ENCODE results near the gene GPA33. TPM values are rescaled to one million over a fixed set of nuclear protein-coding genes. Genes with fewer than 3 reads are reported as not detected.
"Not testable (repeated sequence)": the region's sequence is repeated elsewhere in the genome, so short reads cannot be mapped to it uniquely, and the experiment has no call there.

The GPA33 gene
- total RNA-seq, 1 experiment from 2014 or later = not detected

DNA sequence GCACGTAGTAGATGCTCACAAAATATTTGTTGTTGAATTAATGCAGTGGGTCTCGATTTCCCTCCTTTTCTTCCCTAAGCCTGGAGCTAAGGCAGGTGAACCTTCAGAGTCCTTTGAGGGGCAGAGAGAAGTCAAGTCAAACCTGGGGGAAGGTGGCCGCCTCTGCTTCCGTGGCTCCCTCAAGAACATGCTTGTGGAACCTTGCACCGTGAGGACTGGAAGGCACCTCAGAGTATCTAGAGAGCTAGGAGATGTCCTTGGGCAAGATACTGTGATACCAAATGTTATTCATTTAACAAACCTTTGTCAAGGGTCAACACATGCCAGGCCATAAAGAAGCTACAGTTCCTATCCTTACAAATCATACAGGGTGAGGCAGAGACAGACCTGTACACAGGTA lies 38.3 kb downstream of the GPA33 start:
- no peaks in the 10 kb centered on the region for H3K36me3 ChIP-seq
- H3K9me3 ChIP-seq (replicated peaks) = no peaks in the 10 kb centered on the region
- no peak for DNase-seq (ENCODE audit: low read depth in 1 of 2, low spot score in 2 of 2)
- no peak overlapping the region for H3K4me3 ChIP-seq
- no peaks in the 10 kb centered on the region for H3K27me3 ChIP-seq (replicated peaks)
- H3K4me1 ChIP-seq (replicated peaks) = no peaks in the 10 kb centered on the region
- H3K27ac ChIP-seq = no peak overlapping the region

DNA sequence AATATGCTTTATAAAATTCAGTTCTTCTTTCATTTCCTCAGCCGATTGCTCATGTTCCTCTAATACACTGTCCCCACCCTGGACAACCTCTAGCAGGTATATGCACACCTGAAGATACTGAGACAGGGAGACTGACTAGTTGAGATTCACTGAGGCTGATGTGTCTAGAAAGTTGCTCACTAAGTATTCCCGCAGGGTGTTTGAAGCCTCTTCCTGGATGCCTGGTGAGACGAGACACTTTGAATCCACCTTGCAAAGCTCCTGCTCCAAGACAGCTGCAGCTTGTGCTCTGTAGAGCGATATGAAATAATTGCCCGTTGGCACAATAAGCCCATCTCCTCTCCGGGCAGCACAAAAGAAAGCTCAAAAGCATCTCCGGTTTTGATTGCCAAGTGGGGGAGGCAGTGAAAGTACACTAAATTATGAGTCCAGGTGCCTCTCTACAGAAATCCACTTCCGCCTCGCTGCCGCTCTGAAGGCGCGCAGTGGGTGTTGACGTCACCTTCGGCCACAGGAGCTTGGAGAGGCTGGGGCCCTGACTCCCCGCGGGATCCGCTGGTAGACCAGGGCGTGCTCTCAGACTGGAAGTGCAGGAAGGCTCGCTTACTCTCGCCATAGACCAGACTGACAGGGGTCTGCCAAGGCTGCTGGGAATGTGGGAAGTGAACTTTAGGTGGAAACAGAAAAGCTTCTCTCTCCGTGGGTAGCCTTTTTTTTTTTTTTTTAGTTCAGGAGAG lies 46.3 kb downstream of the GPA33 start:
- H3K9me3 ChIP-seq (replicated peaks) = no peaks in the 10 kb centered on the region
- H3K36me3 ChIP-seq = no peaks in the 10 kb centered on the region
- peaks cover 15% of the 10 kb centered on the region for H3K4me1 ChIP-seq (replicated peaks)
- DNase-seq (ENCODE audit: low read depth in 1 of 2, low spot score in 2 of 2) = peak; percentile 62 to 68
- H3K27ac ChIP-seq = no peak overlapping the region
- peak overlapping the region; percentile 22 for H3K4me3 ChIP-seq
- H3K27me3 ChIP-seq (replicated peaks) = no peaks in the 10 kb centered on the region; the same call in 1 of the 2 replicates

DNA sequence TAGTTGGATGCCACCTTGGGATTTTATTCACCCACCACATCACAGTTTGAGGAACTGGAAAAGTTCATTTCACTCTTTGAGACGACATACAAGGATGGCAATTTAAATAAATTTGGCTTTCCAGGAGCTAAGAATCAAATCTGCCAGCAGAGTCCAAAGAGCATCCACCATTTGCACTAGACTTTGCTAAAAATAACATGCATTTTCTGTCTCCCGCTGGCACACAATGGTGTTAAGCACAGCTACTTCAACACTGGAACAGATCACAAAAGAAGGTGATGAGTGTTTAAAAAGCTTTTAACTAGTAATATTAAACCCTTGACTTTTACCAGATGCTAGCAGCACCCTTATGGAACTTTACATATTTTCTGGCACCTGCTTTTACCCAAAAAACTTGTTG lies 56.5 kb downstream of the GPA33 start:
- Histone ChIP-seq H3K36me3 (no peaks in the 10 kb centered on the region), H3K27ac (no peak overlapping the region), H3K4me1 (replicated peaks) (peaks cover 3% of the 10 kb centered on the region), H3K9me3 (replicated peaks) (no peaks in the 10 kb centered on the region), H3K4me3 (no peak overlapping the region), H3K27me3 (replicated peaks) (peaks cover 2% of the 10 kb centered on the region; the same call in 1 of the 2 replicates)
- DNase-seq (ENCODE audit: low read depth in 1 of 2, low spot score in 2 of 2) = no peak

DNA sequence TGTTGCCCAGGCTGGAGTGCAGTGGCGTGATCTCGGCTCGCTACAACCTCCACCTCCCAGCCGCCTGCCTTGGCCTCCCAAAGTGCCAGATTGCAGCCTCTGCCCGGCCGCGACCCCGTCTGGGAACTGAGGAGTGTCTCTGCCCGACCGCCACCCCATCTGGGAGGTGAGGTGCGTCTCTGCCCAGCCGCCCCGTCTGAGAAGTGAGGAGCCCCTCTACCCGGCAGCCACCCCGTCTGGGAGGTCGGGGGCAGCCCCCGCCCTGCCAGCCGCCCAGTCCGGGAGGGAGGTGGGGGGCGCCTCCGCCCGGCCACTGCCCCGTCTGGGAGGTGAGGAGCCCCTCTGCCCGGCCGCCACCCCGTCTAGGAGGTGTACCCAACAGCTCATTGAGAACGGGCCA lies 60.6 kb downstream of the GPA33 start:
- H3K27ac ChIP-seq; H3K9me3 ChIP-seq (replicated peaks); DNase-seq (ENCODE audit: low read depth in 1 of 2, low spot score in 2 of 2); H3K4me1 ChIP-seq (replicated peaks); H3K27me3 ChIP-seq (replicated peaks); H3K4me3 ChIP-seq; H3K36me3 ChIP-seq: not testable (repeated sequence)

DNA sequence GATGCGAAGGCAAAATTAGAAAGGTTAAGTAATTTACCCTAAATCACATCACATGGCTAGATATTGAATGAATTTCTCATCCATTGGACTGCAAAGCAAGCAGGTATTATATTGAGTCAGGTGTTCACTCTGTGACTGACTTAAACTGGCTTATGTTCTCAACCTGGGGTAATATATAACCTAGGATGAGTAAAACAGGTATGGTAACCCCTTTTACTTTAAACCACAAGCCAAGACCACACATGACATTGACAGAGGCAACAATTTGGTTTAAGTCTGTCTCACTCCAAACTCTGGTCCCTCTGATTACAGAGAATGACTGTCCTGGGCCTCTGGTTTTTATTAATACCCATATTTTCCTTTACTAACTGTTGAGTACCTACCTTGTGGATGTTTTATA lies 67.8 kb downstream of the GPA33 start:
- Histone ChIP-seq H3K4me1 (replicated peaks) (no peaks in the 10 kb centered on the region), H3K9me3 (replicated peaks) (no peaks in the 10 kb centered on the region), H3K36me3 (no peaks in the 10 kb centered on the region), H3K4me3 (no peak overlapping the region), H3K27ac (no peak overlapping the region), H3K27me3 (replicated peaks) (peaks cover 4% of the 10 kb centered on the region; the same call in 1 of the 2 replicates)
- no peak for DNase-seq (ENCODE audit: low read depth in 1 of 2, low spot score in 2 of 2)

DNA sequence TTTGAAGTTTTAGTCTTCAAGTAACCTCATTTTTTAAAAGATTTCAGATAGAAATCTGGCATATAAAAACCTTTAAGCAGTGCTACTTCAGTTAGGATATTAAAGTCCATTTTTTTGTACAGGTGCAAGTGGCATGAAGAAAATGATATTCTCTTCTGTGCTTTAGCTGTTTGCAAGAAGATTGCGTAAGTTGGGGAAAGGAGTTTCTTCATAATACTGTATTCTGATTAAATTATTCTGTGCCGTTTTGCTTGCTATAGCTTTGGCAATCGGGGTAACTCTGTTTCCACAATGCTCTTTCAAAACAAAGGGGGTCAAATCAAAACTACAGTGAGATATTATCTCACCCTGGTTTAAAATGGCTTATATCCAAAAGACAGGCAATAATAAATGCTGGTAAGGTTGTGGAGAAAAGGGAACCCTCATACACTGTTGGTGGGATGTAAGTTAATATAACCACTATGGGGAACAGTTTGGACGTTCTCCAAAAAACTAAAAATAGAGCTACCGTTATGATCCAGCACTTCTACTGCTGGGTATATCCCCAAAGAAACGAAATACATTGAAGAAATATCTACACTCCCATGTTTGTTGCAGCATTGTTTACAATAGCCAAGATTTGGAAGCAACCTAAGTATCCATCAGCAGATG lies 74.0 kb downstream of the GPA33 start:
- Histone ChIP-seq H3K4me3 (no peak overlapping the region), H3K27me3 (replicated peaks) (0 out of 2 replicates have a peak, but pooled peaks cover 6% of the 10 kb centered on the region), H3K27ac (no peak overlapping the region), H3K4me1 (replicated peaks) (no peaks in the 10 kb centered on the region), H3K9me3 (replicated peaks) (no peaks in the 10 kb centered on the region), H3K36me3 (no peaks in the 10 kb centered on the region)
- no peak for DNase-seq (ENCODE audit: low read depth in 1 of 2, low spot score in 2 of 2)

DNA sequence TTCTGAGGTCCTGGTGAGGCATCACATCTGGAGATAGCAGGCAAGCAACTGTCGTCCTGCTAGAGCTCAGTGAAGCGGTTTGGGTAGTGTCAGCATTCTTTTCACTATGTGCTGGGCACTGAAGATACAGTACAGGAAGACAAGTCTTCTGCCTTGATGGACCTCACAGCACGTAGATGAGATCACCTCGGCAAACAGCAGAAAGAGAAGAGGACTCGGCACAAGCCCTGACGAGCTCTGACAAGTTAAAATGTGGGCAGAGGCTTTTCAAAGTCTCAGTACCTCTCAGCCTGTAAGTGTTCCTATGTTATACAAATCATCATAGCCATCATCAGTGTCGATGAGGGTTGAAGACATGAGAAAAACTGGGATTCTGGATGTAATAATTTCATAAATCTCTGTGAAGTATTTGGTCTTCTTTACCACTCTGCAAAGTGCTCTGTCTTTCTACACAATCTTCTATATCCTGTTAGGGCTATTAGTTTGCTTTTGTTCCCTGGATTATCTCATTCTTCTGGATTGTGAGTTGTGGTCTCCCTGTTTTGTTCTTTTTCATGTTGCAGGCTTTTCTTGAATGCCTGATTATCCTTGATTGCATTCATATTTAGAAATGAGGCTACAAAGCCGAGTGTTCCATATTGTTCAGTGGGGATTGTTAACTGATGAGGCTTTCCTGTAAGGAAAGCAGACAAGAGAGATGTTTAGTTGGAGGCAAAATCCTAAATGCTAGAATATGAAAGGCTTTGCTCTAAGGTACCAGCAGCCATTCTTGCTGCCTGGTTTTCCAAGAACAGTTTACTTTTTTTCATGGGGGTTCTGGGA lies 76.9 kb downstream of the GPA33 start:
- no peaks in the 10 kb centered on the region for H3K9me3 ChIP-seq (replicated peaks)
- no peaks in the 10 kb centered on the region for H3K36me3 ChIP-seq
- DNase-seq (ENCODE audit: low read depth in 1 of 2, low spot score in 2 of 2) = no peak
- no peak overlapping the region for H3K27ac ChIP-seq
- H3K4me3 ChIP-seq = no peak overlapping the region
- H3K27me3 ChIP-seq (replicated peaks) = 0 out of 2 replicates have a peak, but pooled peaks cover 9% of the 10 kb centered on the region
- no peaks in the 10 kb centered on the region for H3K4me1 ChIP-seq (replicated peaks)

DNA sequence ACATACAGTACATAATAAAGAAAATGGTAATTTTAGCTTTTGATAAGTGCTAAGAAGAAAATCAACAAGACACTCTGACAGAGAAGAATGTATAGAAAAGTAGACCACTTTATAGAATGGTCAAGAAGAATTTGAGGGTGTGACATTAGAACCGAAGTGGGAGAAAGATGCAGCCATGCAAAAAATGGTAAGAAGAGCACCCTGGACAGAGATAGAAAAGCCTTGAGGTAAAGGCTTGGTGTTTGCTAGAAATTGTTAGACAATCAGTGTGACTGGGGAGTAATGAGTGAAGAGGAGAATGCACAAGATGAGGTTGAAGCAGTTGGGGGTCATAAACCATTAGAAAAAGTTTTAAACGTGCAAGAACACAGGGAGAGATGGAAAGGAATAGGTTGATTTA lies 77.6 kb downstream of the GPA33 start:
- DNase-seq (ENCODE audit: low read depth in 1 of 2, low spot score in 2 of 2) = no peak
- Histone ChIP-seq H3K36me3 (no peaks in the 10 kb centered on the region), H3K4me3 (no peak overlapping the region), H3K27ac (no peak overlapping the region), H3K4me1 (replicated peaks) (no peaks in the 10 kb centered on the region), H3K27me3 (replicated peaks) (0 out of 2 replicates have a peak, but pooled peaks cover 9% of the 10 kb centered on the region), H3K9me3 (replicated peaks) (no peaks in the 10 kb centered on the region)

DNA sequence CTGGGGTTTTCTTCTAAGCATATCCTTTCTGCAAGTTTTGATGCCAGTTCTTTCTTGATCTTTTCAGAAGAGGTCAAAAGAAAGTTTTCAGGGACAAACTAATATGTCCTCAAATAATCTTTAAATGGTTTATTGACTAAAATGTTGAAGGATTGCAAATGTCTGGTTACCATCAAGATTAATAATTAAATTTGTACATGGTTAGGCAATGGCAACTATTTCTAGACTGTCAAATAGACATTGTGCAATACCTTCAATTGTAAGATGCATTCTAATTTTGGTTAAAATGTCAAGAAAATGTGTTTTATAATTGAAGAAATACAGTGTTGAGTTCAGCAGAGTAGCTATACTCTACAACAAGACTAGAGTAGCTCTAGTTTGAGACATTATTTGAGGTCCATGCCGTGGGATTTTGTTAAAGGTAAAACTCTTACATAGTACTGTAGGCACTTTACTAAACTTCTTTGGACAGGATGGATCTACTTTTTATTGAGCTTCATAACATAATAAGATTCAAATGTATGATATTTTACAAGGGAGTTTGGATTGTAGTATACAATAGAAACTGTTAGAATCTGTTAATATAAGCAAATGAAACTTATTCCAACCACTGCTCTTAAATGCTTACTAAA lies 78.5 kb downstream of the GPA33 start:
- Histone ChIP-seq H3K36me3 (no peaks in the 10 kb centered on the region), H3K4me1 (replicated peaks) (no peaks in the 10 kb centered on the region), H3K9me3 (replicated peaks) (no peaks in the 10 kb centered on the region), H3K4me3 (no peak overlapping the region), H3K27ac (no peak overlapping the region), H3K27me3 (replicated peaks) (0 out of 2 replicates have a peak, but pooled peaks cover 9% of the 10 kb centered on the region)
- DNase-seq (ENCODE audit: low read depth in 1 of 2, low spot score in 2 of 2) = no peak

DNA sequence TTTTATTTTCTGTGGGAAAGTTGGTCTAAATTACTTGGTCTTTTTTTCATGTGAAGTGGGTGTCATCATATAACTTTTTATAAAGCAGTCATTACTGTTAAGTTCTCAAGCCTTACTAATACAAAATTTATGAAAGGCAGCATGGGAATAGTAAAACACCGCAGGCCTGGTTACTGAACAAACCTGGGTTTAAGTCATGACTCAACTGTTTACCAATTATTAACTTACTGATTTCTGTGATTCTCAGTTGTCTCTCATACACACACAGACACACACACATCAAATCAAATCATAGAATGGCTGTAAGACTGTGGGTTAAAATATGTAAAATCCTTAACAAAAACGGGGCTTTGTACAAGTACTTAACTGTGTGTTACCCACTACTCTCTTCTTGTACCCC lies 86.5 kb downstream of the GPA33 start:
- Histone ChIP-seq H3K4me1 (replicated peaks) (no peaks in the 10 kb centered on the region), H3K4me3 (no peak overlapping the region), H3K27me3 (replicated peaks) (0 out of 2 replicates have a peak, but pooled peaks cover 4% of the 10 kb centered on the region), H3K36me3 (no peaks in the 10 kb centered on the region), H3K9me3 (replicated peaks) (no peaks in the 10 kb centered on the region), H3K27ac (no peak overlapping the region)
- no peak for DNase-seq (ENCODE audit: low read depth in 1 of 2, low spot score in 2 of 2)

Other genes starting within 250 kb of the GPA33 start
- 20.6 and 22.6 TPM in 2 replicates for gene TADA1, start 214.1 kb downstream of the GPA33 start, total RNA-seq (2014; rRNA removed; shearing (Covaris generic))
- 39.4 and 43.5 TPM in 2 replicates for gene ILDR2, start 114.8 kb downstream of the GPA33 start, total RNA-seq (2014; rRNA removed; shearing (Covaris generic))
- 0.05 TPM in 1 of 2 replicates, not detected in the other for gene MAEL, start 101.1 kb downstream of the GPA33 start, total RNA-seq (2014; rRNA removed; shearing (Covaris generic))
- not detected in 2 replicates for gene STYXL2, start 3.7 kb upstream of the GPA33 start, total RNA-seq (2014; rRNA removed; shearing (Covaris generic))
- gene POU2F1, start 130.5 kb upstream of the GPA33 start, total RNA-seq (2014; rRNA removed; shearing (Covaris generic)) = 2.5 and 5.0 TPM in 2 replicates